OCI-LY1 (cell line): Measurements from ENCODE around the gene GATD1.

Experiments
- CTCF ChIP-seq: fragments of 200-600 bp; sonication (generic), shearing (Covaris generic); IDR thresholded peaks from 2 replicates; pipeline ENCODE4 v1.5.1; 2017; ENCODE audit warnings: mild to moderate bottlenecking, antibody characterized with exemption, low read length, moderate library complexity, mixed read lengths
- EZH2 ChIP-seq: fragments of 200-600 bp; sonication (generic), shearing (Covaris generic); IDR thresholded peaks from 2 replicates; pipeline ENCODE4 v1.8.0; 2017; ENCODE audit warnings: borderline replicate concordance, mixed run types, mild to moderate bottlenecking, antibody characterized with exemption, low read length, moderate library complexity, mixed read lengths

- TF ChIP-seq CTCF (no peak), EZH2 (no peak)
Observed at GRCh38 chr11:763549-764321, 13.6 kb downstream of the GATD1 start.
